H1 (cell line): ENCODE measurements around the gene MAGI1. TPM values are rescaled to one million over a fixed set of nuclear protein-coding genes. Genes with fewer than 3 reads are reported as not detected.

Experiments used
- CTCF ChIA-PET: fragments of 300-600 bp; sonication (Branson Sonifier 250); formaldehyde crosslinking; loops from one replicate; lab custom pipeline; 2021; ENCODE audit not compliant: partially characterized antibody; lab: Charles Lee
- POLR2A ChIA-PET: fragments of 300-600 bp; sonication (Branson Sonifier 250); formaldehyde crosslinking; loops from one replicate; lab custom pipeline; 2021; ENCODE audit warnings: inconsistent platforms; ENCODE audit not compliant: partially characterized antibody; lab: Charles Lee
- DNase-seq, 2 experiments: peaks; one replicate each; pipeline versions ENCODE4 v3.0.0 to v3.0.0-alpha.2; 2010 to 2022; ENCODE audit warnings: low spot score in 2 of 2, low read depth in 1 of 2, mixed read lengths in 1 of 2
- FAIRE-seq: peaks from 2 replicates; lab custom pipeline; 2011; peaks lifted over from hg19 to GRCh38; lab: Jason Lieb, UNC
- H2AFZ ChIP-seq: 2 replicates; pipeline ENCODE4 v1.8.1; 2012; ENCODE audit warnings: low read length, inconsistent platforms
- H2AK5ac ChIP-seq: 2 replicates; pipeline ENCODE4 v1.6.1; 2013; ENCODE audit warnings: low read depth, low read length
- H2BK120ac ChIP-seq: replicated peaks from 2 replicates; pipeline ENCODE3; 2013; ENCODE audit warnings: low read depth, low read length, inconsistent platforms
- H2BK12ac ChIP-seq: 2 replicates; pipeline ENCODE4 v1.6.1; 2013; ENCODE audit warnings: low read depth, low read length
- H2BK15ac ChIP-seq: 2 replicates; pipeline ENCODE4 v1.6.1; 2013; ENCODE audit warnings: low read length
- H2BK20ac ChIP-seq: 2 replicates; pipeline ENCODE4 v1.6.1; 2013; ENCODE audit warnings: low read length
- H2BK5ac ChIP-seq: 2 replicates; pipeline ENCODE4 v1.6.1; 2013; ENCODE audit warnings: low read depth, low read length
- H3K14ac ChIP-seq: 2 replicates; pipeline ENCODE4 v1.6.1; 2013; ENCODE audit warnings: inconsistent platforms; ENCODE audit not compliant: insufficient read length
- H3K18ac ChIP-seq: 2 replicates; pipeline ENCODE4 v1.6.1; 2013; ENCODE audit warnings: low read length; ENCODE audit errors: extremely low read depth
- H3K23ac ChIP-seq: 2 replicates; pipeline ENCODE4 v1.6.1; 2013; ENCODE audit warnings: inconsistent platforms; ENCODE audit not compliant: insufficient read length
- H3K23me2 ChIP-seq: 2 replicates; pipeline ENCODE4 v1.6.1; 2013; ENCODE audit warnings: low read depth, low read length
- H3K27ac ChIP-seq: 2 replicates; pipeline ENCODE4 v1.6.1; 2011; ENCODE audit warnings: low read depth, low read length, inconsistent platforms
- H3K27me3 ChIP-seq, 4 experiments: replicated peaks in 1 of 4; 1 replicate in 1 of 4; 2 replicates in 3 of 4; pipeline versions ENCODE4 v1.6.1 to v1.8.1; 2011 to 2013; ENCODE audit warnings: low read length in 3 of 4, mild to moderate bottlenecking in 3 of 4, inconsistent platforms in 2 of 4, mixed read lengths in 2 of 4, moderate library complexity in 1 of 4; ENCODE audit not compliant: control insufficient read depth in 3 of 4, insufficient read depth in 3 of 4; ENCODE audit errors: extremely low read depth in 1 of 4
- H3K36me3 ChIP-seq, 4 experiments: 2 replicates each; pipeline versions ENCODE4 v1.6.1 to v1.8.1; 2011 to 2013; ENCODE audit warnings: mild to moderate bottlenecking in 4 of 4, low read length in 3 of 4, moderate library complexity in 2 of 4, control low read depth in 1 of 4, inconsistent platforms in 1 of 4; ENCODE audit not compliant: insufficient read depth in 4 of 4, control insufficient read depth in 2 of 4
- H3K4ac ChIP-seq: replicated peaks from 2 replicates; pipeline ENCODE3; 2013; ENCODE audit warnings: low read length, low read depth, mixed read lengths, inconsistent platforms; ENCODE audit not compliant: insufficient read length
- H3K4me1 ChIP-seq, 4 experiments: replicated peaks in 1 of 4; 1 replicate in 1 of 4; 2 replicates in 3 of 4; pipeline versions ENCODE4 v1.6.1 to v1.8.1; 2011 to 2013; ENCODE audit warnings: low read length in 3 of 4, inconsistent platforms in 2 of 4, mixed read lengths in 1 of 4; ENCODE audit not compliant: insufficient read depth in 4 of 4, control insufficient read depth in 3 of 4
- H3K4me2 ChIP-seq, 2 experiments: 2 replicates each; pipeline versions ENCODE4 v1.6.1 to v1.8.1; 2011 to 2013; ENCODE audit warnings: low read depth in 2 of 2, low read length in 2 of 2, control low read depth in 1 of 2, inconsistent platforms in 1 of 2, mild to moderate bottlenecking in 1 of 2; ENCODE audit not compliant: insufficient read depth in 1 of 2
- H3K4me3 ChIP-seq, 4 experiments: fragments of 200-600, 300-600 bp in 1 of 4; sonication (generic), shearing (Covaris generic), sonication (Bioruptor Twin) in 1 of 4; 2 replicates each; pipeline versions ENCODE4 v1.5.1 to v1.8.1; 2011 to 2016; ENCODE audit warnings: low read length in 4 of 4, low read depth in 3 of 4, control low read depth in 2 of 4, inconsistent platforms in 2 of 4, mild to moderate bottlenecking in 2 of 4, mixed read lengths in 1 of 4, moderate library complexity in 1 of 4; ENCODE audit not compliant: insufficient read depth in 2 of 4; ENCODE audit errors: extremely low read depth in 1 of 4
- H3K56ac ChIP-seq: replicated peaks from 2 replicates; pipeline ENCODE3; 2013; ENCODE audit warnings: low read depth, mild to moderate bottlenecking, mixed read lengths, low read length, inconsistent platforms; ENCODE audit not compliant: insufficient read length
- H3K79me1 ChIP-seq: 2 replicates; pipeline ENCODE4 v1.6.1; 2013; ENCODE audit warnings: low read depth, low read length, control low read depth
- H3K79me2 ChIP-seq, 2 experiments: 2 replicates each; pipeline versions ENCODE4 v1.6.1 to v1.8.1; 2012 to 2013; ENCODE audit warnings: low read length in 2 of 2, mild to moderate bottlenecking in 2 of 2, inconsistent platforms in 1 of 2; ENCODE audit not compliant: insufficient read depth in 2 of 2, control insufficient read depth in 1 of 2
- H3K9ac ChIP-seq, 4 experiments: replicated peaks in 1 of 4; 1 replicate in 1 of 4; 2 replicates in 3 of 4; pipeline versions ENCODE4 v1.6.1 to v1.8.1; 2011 to 2013; ENCODE audit warnings: low read depth in 3 of 4, low read length in 3 of 4, control low read depth in 2 of 4, mild to moderate bottlenecking in 2 of 4, moderate library complexity in 2 of 4, inconsistent platforms in 1 of 4; ENCODE audit errors: extremely low read depth in 1 of 4
- H3K9me3 ChIP-seq, 2 experiments: 2 replicates each; pipeline versions ENCODE4 v1.6.1 to v1.8.1; 2012 to 2013; ENCODE audit warnings: mild to moderate bottlenecking in 2 of 2, moderate library complexity in 2 of 2, control low read depth in 1 of 2, inconsistent platforms in 1 of 2, low read depth in 1 of 2, low read length in 1 of 2, mixed read lengths in 1 of 2; ENCODE audit not compliant: insufficient read depth in 2 of 2
- H4K20me1 ChIP-seq, 2 experiments: replicated peaks in 1 of 2; 2 replicates each; pipeline versions ENCODE3 to v1.8.1; 2011 to 2013; ENCODE audit warnings: inconsistent platforms in 2 of 2, low read length in 2 of 2, mild to moderate bottlenecking in 1 of 2; ENCODE audit not compliant: insufficient read depth in 2 of 2, control insufficient read depth in 1 of 2
- H4K5ac ChIP-seq: 2 replicates; pipeline ENCODE4 v1.6.1; 2013; ENCODE audit warnings: low read length, low read depth, mixed read lengths, inconsistent platforms; ENCODE audit not compliant: insufficient read length
- H4K8ac ChIP-seq: 2 replicates; pipeline ENCODE4 v1.8.0; 2013; ENCODE audit warnings: mild to moderate bottlenecking, moderate library complexity, low read length, inconsistent platforms; ENCODE audit not compliant: insufficient read depth; ENCODE audit errors: extremely low read depth
- H4K91ac ChIP-seq: replicated peaks from 2 replicates; pipeline ENCODE3; 2013; ENCODE audit warnings: low read length, mixed read lengths, inconsistent platforms; ENCODE audit not compliant: insufficient read length
- CHD7 ChIP-seq: fragments of 300-600 bp; sonication (generic); IDR thresholded peaks from 2 replicates; pipeline ENCODE4 v1.7.1; 2012; ENCODE audit warnings: low read length, moderate library complexity, mild to moderate bottlenecking, inconsistent platforms; ENCODE audit not compliant: insufficient replicate concordance
- polyA plus RNA-seq, 7 experiments: library from polyadenylated mRNA; depleted of rRNA in 3 of 7; stranded (reverse) in 5 of 7; unstranded in 2 of 7; fragments of >200 nt in 5 of 7; fragments of 200-250 nt in 2 of 7; gene quantifications; 1 replicate in 5 of 7; 2 replicates in 1 of 7; 4 replicates in 1 of 7; pipeline versions ENCODE4 v1.2.1 to v1.2.3, GENCODE V29; 2011 to 2013; ENCODE audit warnings: missing spikeins in 2 of 7, mixed read lengths in 2 of 7
- total RNA-seq: library from RNA; stranded (reverse); fragmentation: NEBNext Ultra II Directional; extraction: Animal tissue kit (Norgen Biotek cat#: 25700); gene quantifications from 2 replicates; pipeline ENCODE4 v1.2.1, GENCODE V29; 2021

Gene MAGI1
- total and polyA plus RNA-seq, 2 of the 8 experiments (the other 6 are each of a cell fraction or from before 2014, with no cell fraction given) = 19.8 to 78.0 TPM

- Histone ChIP-seq H3K4ac (no peak overlapping the region), H3K56ac (no peak overlapping the region), H3K4me3 (no peak overlapping the region), H2BK12ac (no peak overlapping the region), H3K18ac (no peak overlapping the region), H3K4me1 (no peaks in the 10 kb centered on the region; a peak in 1 of 7 replicates), H4K5ac (no peak overlapping the region), H4K20me1 (no peaks in the 10 kb centered on the region), H3K4me2 (no peak overlapping the region), H4K8ac (no peak overlapping the region), H2BK120ac (no peak overlapping the region), H3K79me2 (no peaks in the 10 kb centered on the region), H3K14ac (no peak overlapping the region), H3K9ac (no peak overlapping the region), H3K23ac (no peak overlapping the region), H3K79me1 (no peaks in the 10 kb centered on the region), H4K91ac (no peak overlapping the region), H3K27ac (no peak overlapping the region), H3K9me3 (no peaks in the 10 kb centered on the region), H2AK5ac (no peak overlapping the region), H2BK20ac (no peak overlapping the region), H3K36me3 (peaks cover 0 to 14% (median 3%) of the 10 kb centered on the region in 4 experiments; a peak in 7 of 8 replicates), H2BK5ac (no peak overlapping the region), H2BK15ac (no peak overlapping the region), H3K23me2 (no peaks in the 10 kb centered on the region), H3K27me3 (no peaks in the 10 kb centered on the region), H2AFZ (no peak overlapping the region)
- ChIA-PET POLR2A (interaction anchor here (0.9 kb wide), 1 partner anchor 10 kb away, joined by 3 read pairs; no protein-coding TSS in a partner anchor), CTCF (interaction anchor here (1.3 kb wide), 1 partner anchor 26 kb away, joined by 3 read pairs; no protein-coding TSS in a partner anchor)
- DNase-seq (no peak), FAIRE-seq (no peak)
- TF ChIP-seq CHD7 = no peak
These were observed 669.9 kb downstream of the MAGI1 start for GRCh38 chr3:65368866-65369265.
